B cell (primary cell): ENCODE data around the gene SMR3A. TPM values are rescaled to one million over a fixed set of nuclear protein-coding genes. Genes with fewer than 3 reads are reported as not detected.

Source experiments
- ATAC-seq: fragments of 200-7000 bp; cut with Tn5 transposase; one replicate; pipeline ENCODE4 v1.10.0; 2021; ENCODE audit warnings: low read depth, mild to moderate bottlenecking, moderate number of reproducible peaks, moderate library complexity
- CTCF ChIA-PET: fragments of 350-600 bp; sonication (Branson Sonifier 250); formaldehyde crosslinking; loops from one replicate; lab custom pipeline; 2021; ENCODE audit warnings: antibody characterized with exemption, inconsistent platforms; lab: Charles Lee
- POLR2A ChIA-PET: fragments of 350-600 bp; sonication (Branson Sonifier 250); formaldehyde crosslinking; loops from one replicate; lab custom pipeline; 2021; ENCODE audit warnings: antibody characterized with exemption; lab: Charles Lee
- DNase-seq: peaks from one replicate; pipeline ENCODE4 v3.0.0; 2013
- H2AFZ ChIP-seq: 2 replicates; pipeline ENCODE4 v1.6.1; 2012; ENCODE audit warnings: mild to moderate bottlenecking, low read depth, low read length; ENCODE audit not compliant: insufficient read depth, poor library complexity, severe bottlenecking
- H3K27ac ChIP-seq, 2 donors: 1 replicate in 1 of 2; 2 replicates in 1 of 2; pipeline ENCODE4 v1.5.1; 2012 to 2013; ENCODE audit warnings: low read length in 2 of 2, mild to moderate bottlenecking in 2 of 2, moderate library complexity in 1 of 2
- H3K27me3 ChIP-seq, 4 experiments: fragments of 200-600 bp in 1 of 4; sonication (generic) in 1 of 4; replicated peaks in 1 of 4; 1 replicate in 2 of 4; 2 replicates in 2 of 4; pipeline versions ENCODE4 v1.6.1 to v1.7.0; 2013 to 2016; ENCODE audit warnings: low read length in 3 of 4, mild to moderate bottlenecking in 2 of 4, mixed read lengths in 1 of 4, moderate library complexity in 1 of 4; ENCODE audit not compliant: insufficient read depth in 4 of 4, control insufficient read depth in 3 of 4; ENCODE audit errors: control extremely low read depth in 1 of 4
- H3K36me3 ChIP-seq, 2 experiments: replicated peaks in 1 of 2; 1 replicate in 1 of 2; 2 replicates in 1 of 2; pipeline versions ENCODE4 v1.6.1 to v1.7.1; 2013; ENCODE audit warnings: low read length in 1 of 2; ENCODE audit not compliant: insufficient read depth in 2 of 2, control insufficient read depth in 1 of 2; ENCODE audit errors: control extremely low read depth in 1 of 2, extremely low read depth in 1 of 2
- H3K4me1 ChIP-seq, 2 donors: fragments of 200-600 bp in 1 of 2; sonication (generic) in 1 of 2; 1 replicate in 1 of 2; 2 replicates in 1 of 2; pipeline versions ENCODE4 v1.5.1 to v1.6.1; 2013 to 2017; ENCODE audit warnings: low read length in 2 of 2; ENCODE audit not compliant: control insufficient read depth in 2 of 2, insufficient read depth in 2 of 2
- H3K4me2 ChIP-seq: replicated peaks from 2 replicates; pipeline ENCODE3; 2012; ENCODE audit warnings: mild to moderate bottlenecking, low read depth, low read length; ENCODE audit not compliant: poor library complexity, severe bottlenecking
- H3K4me3 ChIP-seq, 5 experiments: fragments of 200-600 bp in 1 of 5; sonication (generic) in 1 of 5; 1 replicate in 3 of 5; 2 replicates in 2 of 5; pipeline versions ENCODE4 v1.5.1 to v1.7.0; 2011 to 2016; ENCODE audit warnings: low read length in 4 of 5, mild to moderate bottlenecking in 4 of 5, low read depth in 2 of 5, control low read depth in 1 of 5, moderate library complexity in 1 of 5; ENCODE audit not compliant: insufficient read depth in 1 of 5; ENCODE audit errors: control extremely low read depth in 1 of 5, extremely low read depth in 1 of 5
- H3K79me2 ChIP-seq: fragments of 200-600 bp; sonication (generic); one replicate; pipeline ENCODE4 v1.6.0; 2016; ENCODE audit warnings: low read length; ENCODE audit not compliant: control insufficient read depth, insufficient read depth
- H3K9ac ChIP-seq: fragments of 200-600 bp; sonication (generic); 2 replicates; pipeline ENCODE4 v1.6.1; 2017; ENCODE audit warnings: mild to moderate bottlenecking, low read length, moderate library complexity
- H3K9me3 ChIP-seq, 3 donors: one replicate each; pipeline versions ENCODE4 v1.6.1 to v1.7.1; 2013; ENCODE audit warnings: low read length in 2 of 3; ENCODE audit not compliant: control insufficient read depth in 2 of 3, insufficient read depth in 1 of 3; ENCODE audit errors: control extremely low read depth in 1 of 3
- H4K20me1 ChIP-seq: 2 replicates; pipeline ENCODE4 v1.6.0; 2012; ENCODE audit warnings: mild to moderate bottlenecking, low read length; ENCODE audit not compliant: insufficient read depth, control insufficient read depth, poor library complexity, severe bottlenecking
- H3K27ac Mint-ChIP-seq: one replicate; pipeline ENCODE4 v1.8.0; 2021; ENCODE audit warnings: mixed read lengths
- H3K27me3 Mint-ChIP-seq: one replicate; pipeline ENCODE4 v1.8.0; 2021; ENCODE audit warnings: mixed read lengths
- H3K4me1 Mint-ChIP-seq: one replicate; pipeline ENCODE4 v1.8.0; 2021; ENCODE audit warnings: mixed read lengths
- H3K4me3 Mint-ChIP-seq: one replicate; pipeline ENCODE4 v1.8.0; 2021; ENCODE audit warnings: mixed read lengths
- H3K9me3 Mint-ChIP-seq: one replicate; pipeline ENCODE4 v1.8.0; 2022; ENCODE audit warnings: mixed read lengths; ENCODE audit not compliant: insufficient read depth
- EZH2 ChIP-seq: IDR thresholded peaks from 2 replicates; pipeline ENCODE4 v1.6.1; 2012; ENCODE audit warnings: borderline replicate concordance, low read depth, mild to moderate bottlenecking, moderate library complexity, low read length; ENCODE audit not compliant: insufficient read depth, poor library complexity, severe bottlenecking
- WGBS: methylation state at CpG from one replicate; pipeline ENCODE4 v1.1.5; 2013; ENCODE audit warnings: missing lambda C conversion rate; ENCODE audit not compliant: insufficient coverage; 5-methylcytosine and 5-hydroxymethylcytosine counted together
- intact Hi-C: fragments of 100-400 bp; cut with micrococcal nuclease; formaldehyde crosslinking; loops from one replicate; pipeline ENCODE4 v1.10.0; 2022
- polyA plus RNA-seq: library from polyadenylated mRNA; depleted of rRNA; stranded (reverse); fragments of >200 nt; gene quantifications from 2 replicates; pipeline ENCODE4 v1.2.3, GENCODE V29; 2012
- total RNA-seq, 2 donors: library from RNA; stranded (reverse); fragments of 120-200 nt in 1 of 2; gene quantifications; 1 replicate in 1 of 2; 2 replicates in 1 of 2; pipeline versions ENCODE4 v1.2.3 to v1.2.4, GENCODE V29; 2013 to 2022
- TF ChIP-seq, protein P1 (sequence below): fragments of 200-600 bp; IDR thresholded peaks from one replicate; pipeline ENCODE4 v1.8.0; 2022; ENCODE audit warnings: antibody characterized with exemption, mild to moderate bottlenecking

SMR3A gene
- total and polyA plus RNA-seq, 2 donors (not counting 1 experiment from before 2014, with no cell fraction given), result not detected

- Mint-ChIP-seq H3K4me3 (no peak overlapping the region), H3K4me1 (no peaks in the 10 kb centered on the region), H3K27ac (no peak overlapping the region), H3K27me3 (no peaks in the 10 kb centered on the region), H3K9me3 (no peaks in the 10 kb centered on the region)
- no peaks in the 10 kb centered on the region for H3K79me2 ChIP-seq
- H3K4me2 ChIP-seq, result no peak overlapping the region
- no peak overlapping the region for H3K27ac ChIP-seq
- H3K4me1 ChIP-seq, result no peaks in the 10 kb centered on the region
- ATAC-seq (no peak), DNase-seq (no peak)
- TF ChIP-seq EZH2, result no peak
- TF ChIP-seq, protein P1, sequence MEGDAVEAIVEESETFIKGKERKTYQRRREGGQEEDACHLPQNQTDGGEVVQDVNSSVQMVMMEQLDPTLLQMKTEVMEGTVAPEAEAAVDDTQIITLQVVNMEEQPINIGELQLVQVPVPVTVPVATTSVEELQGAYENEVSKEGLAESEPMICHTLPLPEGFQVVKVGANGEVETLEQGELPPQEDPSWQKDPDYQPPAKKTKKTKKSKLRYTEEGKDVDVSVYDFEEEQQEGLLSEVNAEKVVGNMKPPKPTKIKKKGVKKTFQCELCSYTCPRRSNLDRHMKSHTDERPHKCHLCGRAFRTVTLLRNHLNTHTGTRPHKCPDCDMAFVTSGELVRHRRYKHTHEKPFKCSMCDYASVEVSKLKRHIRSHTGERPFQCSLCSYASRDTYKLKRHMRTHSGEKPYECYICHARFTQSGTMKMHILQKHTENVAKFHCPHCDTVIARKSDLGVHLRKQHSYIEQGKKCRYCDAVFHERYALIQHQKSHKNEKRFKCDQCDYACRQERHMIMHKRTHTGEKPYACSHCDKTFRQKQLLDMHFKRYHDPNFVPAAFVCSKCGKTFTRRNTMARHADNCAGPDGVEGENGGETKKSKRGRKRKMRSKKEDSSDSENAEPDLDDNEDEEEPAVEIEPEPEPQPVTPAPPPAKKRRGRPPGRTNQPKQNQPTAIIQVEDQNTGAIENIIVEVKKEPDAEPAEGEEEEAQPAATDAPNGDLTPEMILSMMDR, result no peak
- no peaks in the 10 kb centered on the region for H3K36me3 ChIP-seq
- no peak overlapping the region for H2AFZ ChIP-seq
- H3K9ac ChIP-seq, result no peak overlapping the region
- H3K9me3 ChIP-seq, result no peaks in the 10 kb centered on the region
- no peaks in the 10 kb centered on the region for H3K27me3 ChIP-seq
- ChIA-PET CTCF (no interaction called here), POLR2A (no interaction called here)
- no peak overlapping the region for H3K4me3 ChIP-seq
- intact Hi-C loops, result no loop called here
- H4K20me1 ChIP-seq, result no peaks in the 10 kb centered on the region
- no CpG with 5 or more reads among the region's 4 CpGs for WGBS
These were observed 11.4 kb downstream of the SMR3A start for GRCh38 chr4:70371987-70372386.

GRCh38 chr4:70372760-70373159 is 12.2 kb downstream of the SMR3A start:
- ChIA-PET CTCF (no interaction called here), POLR2A (no interaction called here)
- H3K27ac Mint-ChIP-seq, result no peak overlapping the region
- Histone ChIP-seq H3K36me3 (no peaks in the 10 kb centered on the region), H3K27ac (no peak overlapping the region), H3K4me3 (no peak overlapping the region), H3K9ac (no peak overlapping the region), H3K27me3 (no peaks in the 10 kb centered on the region), H3K79me2 (no peaks in the 10 kb centered on the region), H3K9me3 (no peaks in the 10 kb centered on the region), H3K4me1 (no peaks in the 10 kb centered on the region), H3K4me2 (no peak overlapping the region), H2AFZ (no peak overlapping the region), H4K20me1 (no peaks in the 10 kb centered on the region)
- H3K4me1 Mint-ChIP-seq, result no peaks in the 10 kb centered on the region
- ATAC-seq, result no peak
- intact Hi-C loops, result no loop called here
- WGBS, result 80% methylated on average over 1 of the region's 3 CpGs
- H3K4me3 Mint-ChIP-seq, result no peak overlapping the region
- no peaks in the 10 kb centered on the region for H3K27me3 Mint-ChIP-seq
- TF ChIP-seq, protein P1, result no peak
- TF ChIP-seq EZH2, result no peak
- H3K9me3 Mint-ChIP-seq, result no peaks in the 10 kb centered on the region
- no peak for DNase-seq
